Neural progenitor cell (in vitro differentiated cells): ENCODE measurements around the gene CSTF2. TPM values are rescaled to one million over a fixed set of nuclear protein-coding genes. Genes with fewer than 3 reads are reported as not detected.
"Not testable (repeated sequence)": the region's sequence is repeated elsewhere in the genome, so short reads cannot be mapped to it uniquely, and the experiment has no call there.

ENCODE experiments used
- DNase-seq: peaks from one replicate; pipeline ENCODE4 v3.0.0-alpha.2; 2016; ENCODE audit warnings: low spot score
- H2AFZ ChIP-seq: fragments of 200-600 bp; sonication (generic); replicated peaks from 2 replicates; pipeline ENCODE4 v1.6.1; 2016; ENCODE audit warnings: antibody characterized with exemption
- H3F3A ChIP-seq: fragments of 200-600 bp; sonication (generic); 2 replicates; pipeline ENCODE4 v1.6.1; 2016; ENCODE audit warnings: antibody characterized with exemption, low read depth
- H3K27ac ChIP-seq: fragments of 200-600 bp; sonication (generic); 2 replicates; pipeline ENCODE4 v1.5.1; 2016; ENCODE audit warnings: mild to moderate bottlenecking
- H3K27me3 ChIP-seq: fragments of 200-600 bp; sonication (generic); 2 replicates; pipeline ENCODE4 v1.6.1; 2016; ENCODE audit warnings: mild to moderate bottlenecking, moderate library complexity
- H3K36me3 ChIP-seq: fragments of 200-600 bp; sonication (generic); 2 replicates; pipeline ENCODE4 v1.5.1; 2016
- H3K4me1 ChIP-seq: fragments of 200-600 bp; sonication (generic); 2 replicates; pipeline ENCODE4 v1.6.1; 2016; ENCODE audit warnings: mixed run types
- H3K4me2 ChIP-seq: fragments of 200-600 bp; sonication (generic); 2 replicates; pipeline ENCODE4 v1.6.1; 2016
- H3K4me3 ChIP-seq: fragments of 200-600 bp; sonication (generic); 2 replicates; pipeline ENCODE4 v1.5.1; 2016
- H3K79me2 ChIP-seq: fragments of 200-600 bp; sonication (generic); 2 replicates; pipeline ENCODE4 v1.6.1; 2016; ENCODE audit warnings: low read depth
- H3K9ac ChIP-seq: fragments of 200-600 bp; sonication (generic); 2 replicates; pipeline ENCODE4 v1.6.1; 2016
- H3K9me3 ChIP-seq: fragments of 200-600 bp; sonication (generic); 2 replicates; pipeline ENCODE4 v1.5.1; 2016; ENCODE audit warnings: low read depth
- H4K20me1 ChIP-seq: fragments of 200-600 bp; sonication (generic); 2 replicates; pipeline ENCODE4 v1.6.1; 2016; ENCODE audit warnings: low read depth
- H3K27ac Mint-ChIP-seq: 3 replicates; pipeline ENCODE4 v1.8.0; 2021; ENCODE audit warnings: mixed read lengths
- H3K27me3 Mint-ChIP-seq: 2 replicates; pipeline ENCODE4 v1.8.0; 2022; ENCODE audit warnings: low read depth, mild to moderate bottlenecking, inconsistent platforms, moderate library complexity, mixed read lengths; ENCODE audit not compliant: insufficient read depth
- H3K36me3 Mint-ChIP-seq: 3 replicates; pipeline ENCODE4 v1.8.0; 2021; ENCODE audit warnings: mixed read lengths
- H3K4me1 Mint-ChIP-seq: 3 replicates; pipeline ENCODE4 v1.8.0; 2021; ENCODE audit warnings: mixed read lengths
- H3K4me3 Mint-ChIP-seq: 3 replicates; pipeline ENCODE4 v1.8.0; 2021; ENCODE audit warnings: mild to moderate bottlenecking, moderate library complexity, mixed read lengths
- H3K9me3 Mint-ChIP-seq: 3 replicates; pipeline ENCODE4 v1.8.0; 2020; ENCODE audit warnings: mixed read lengths
- EZH2 ChIP-seq: fragments of 200-600 bp; sonication (generic); IDR thresholded peaks from 2 replicates; pipeline ENCODE4 v1.6.1; 2017; ENCODE audit warnings: antibody characterized with exemption, mild to moderate bottlenecking, moderate library complexity
- EZH2phosphoT487 ChIP-seq: fragments of 200-600 bp; sonication (generic); IDR thresholded peaks from 2 replicates; pipeline ENCODE4 v1.6.1; 2017; ENCODE audit warnings: antibody characterized with exemption
- total RNA-seq: library from RNA; depleted of rRNA; stranded (reverse); fragments of >200 nt; gene quantifications from 2 replicates; pipeline ENCODE4 v1.2.3, GENCODE V29; 2015; ENCODE audit warnings: low replicate concordance
- TF ChIP-seq, protein P1 (sequence below): fragments of 200-600 bp; sonication (generic); IDR thresholded peaks from 2 replicates; pipeline ENCODE4 v1.5.1; 2017; ENCODE audit warnings: antibody characterized with exemption, mild to moderate bottlenecking

The CSTF2 gene
- total RNA-seq, 1 donor from 2014 or later = 19.8 TPM

DNA sequence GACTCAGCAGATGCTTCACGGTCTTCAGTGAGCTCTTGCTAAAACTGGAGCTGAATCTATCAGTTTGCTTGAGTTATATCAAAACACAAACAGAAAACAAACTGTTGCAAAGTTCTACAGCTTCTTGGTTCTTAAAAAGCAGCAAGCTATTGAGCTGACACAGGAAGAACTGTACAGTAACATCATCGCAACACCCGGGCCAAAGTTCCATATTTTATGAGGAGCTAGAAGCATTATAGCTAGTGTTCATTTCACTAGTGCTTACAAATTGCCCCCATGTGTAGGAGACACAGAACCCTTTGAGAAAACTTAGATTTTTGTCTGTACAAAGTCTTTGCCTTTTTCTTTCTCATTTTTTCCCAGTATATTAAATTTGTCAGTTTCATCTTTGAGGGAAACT, 17.3 kb upstream of the CSTF2 start:
- no peak overlapping the region for H3K27ac Mint-ChIP-seq
- H3K4me1 ChIP-seq = no peaks in the 10 kb centered on the region
- no peaks in the 10 kb centered on the region for H3K36me3 Mint-ChIP-seq
- no peaks in the 10 kb centered on the region for H3K27me3 ChIP-seq
- H4K20me1 ChIP-seq = no peaks in the 10 kb centered on the region
- H3K27me3 Mint-ChIP-seq = peaks cover 6% of the 10 kb centered on the region
- H3K4me3 ChIP-seq = no peak overlapping the region
- H3K4me3 Mint-ChIP-seq = no peak overlapping the region
- no peak for DNase-seq
- peaks cover 8% of the 10 kb centered on the region for H3K9me3 Mint-ChIP-seq
- no peaks in the 10 kb centered on the region for H3K9me3 ChIP-seq
- H3K9ac ChIP-seq = no peak overlapping the region
- H3K27ac ChIP-seq = no peak overlapping the region
- H2AFZ ChIP-seq = no peak overlapping the region
- TF ChIP-seq EZH2phosphoT487 = no peak
- TF ChIP-seq EZH2 = no peak
- TF ChIP-seq, protein P1, sequence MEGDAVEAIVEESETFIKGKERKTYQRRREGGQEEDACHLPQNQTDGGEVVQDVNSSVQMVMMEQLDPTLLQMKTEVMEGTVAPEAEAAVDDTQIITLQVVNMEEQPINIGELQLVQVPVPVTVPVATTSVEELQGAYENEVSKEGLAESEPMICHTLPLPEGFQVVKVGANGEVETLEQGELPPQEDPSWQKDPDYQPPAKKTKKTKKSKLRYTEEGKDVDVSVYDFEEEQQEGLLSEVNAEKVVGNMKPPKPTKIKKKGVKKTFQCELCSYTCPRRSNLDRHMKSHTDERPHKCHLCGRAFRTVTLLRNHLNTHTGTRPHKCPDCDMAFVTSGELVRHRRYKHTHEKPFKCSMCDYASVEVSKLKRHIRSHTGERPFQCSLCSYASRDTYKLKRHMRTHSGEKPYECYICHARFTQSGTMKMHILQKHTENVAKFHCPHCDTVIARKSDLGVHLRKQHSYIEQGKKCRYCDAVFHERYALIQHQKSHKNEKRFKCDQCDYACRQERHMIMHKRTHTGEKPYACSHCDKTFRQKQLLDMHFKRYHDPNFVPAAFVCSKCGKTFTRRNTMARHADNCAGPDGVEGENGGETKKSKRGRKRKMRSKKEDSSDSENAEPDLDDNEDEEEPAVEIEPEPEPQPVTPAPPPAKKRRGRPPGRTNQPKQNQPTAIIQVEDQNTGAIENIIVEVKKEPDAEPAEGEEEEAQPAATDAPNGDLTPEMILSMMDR = no peak
- H3K36me3 ChIP-seq = no peaks in the 10 kb centered on the region
- H3K4me2 ChIP-seq = no peak overlapping the region
- H3F3A ChIP-seq = no peaks in the 10 kb centered on the region
- no peaks in the 10 kb centered on the region for H3K4me1 Mint-ChIP-seq
- H3K79me2 ChIP-seq = no peaks in the 10 kb centered on the region

DNA sequence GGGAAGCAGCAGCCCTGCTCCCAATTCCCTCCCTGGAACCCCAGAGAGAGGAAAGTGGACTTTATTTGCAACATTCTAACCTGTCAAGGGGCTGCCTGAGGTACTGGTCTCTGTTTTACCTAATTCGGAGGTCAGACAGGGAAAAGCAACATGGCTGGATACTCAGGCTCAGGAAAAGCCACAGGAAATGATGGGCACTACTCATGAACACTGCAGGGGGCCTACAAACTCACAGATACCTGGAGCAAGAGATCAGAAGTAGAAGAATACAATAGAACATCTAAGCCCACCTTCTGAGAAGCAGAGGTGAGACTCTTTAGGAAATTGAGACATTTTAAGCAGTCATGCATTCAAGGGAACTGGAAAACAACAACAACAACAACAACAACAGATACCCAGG, 15.4 kb upstream of the CSTF2 start:
- no peak overlapping the region for H3K27ac Mint-ChIP-seq
- no peaks in the 10 kb centered on the region for H3K36me3 ChIP-seq
- no peaks in the 10 kb centered on the region for H3K79me2 ChIP-seq
- H3K36me3 Mint-ChIP-seq = no peaks in the 10 kb centered on the region
- H3K4me1 Mint-ChIP-seq = no peaks in the 10 kb centered on the region
- H3F3A ChIP-seq = no peaks in the 10 kb centered on the region
- no peak overlapping the region for H3K9ac ChIP-seq
- no peak overlapping the region for H3K4me3 ChIP-seq
- peaks cover 8% of the 10 kb centered on the region for H3K27me3 Mint-ChIP-seq
- H2AFZ ChIP-seq = no peak overlapping the region
- H3K4me2 ChIP-seq = no peak overlapping the region
- H3K4me1 ChIP-seq = no peaks in the 10 kb centered on the region
- H3K9me3 Mint-ChIP-seq = peaks cover 9% of the 10 kb centered on the region
- TF ChIP-seq EZH2phosphoT487 = no peak
- no peak for TF ChIP-seq EZH2
- TF ChIP-seq, protein P1 = no peak
- H3K4me3 Mint-ChIP-seq = no peak overlapping the region
- DNase-seq = no peak
- H3K9me3 ChIP-seq = no peaks in the 10 kb centered on the region
- no peak overlapping the region for H3K27ac ChIP-seq
- H3K27me3 ChIP-seq = no peaks in the 10 kb centered on the region
- H4K20me1 ChIP-seq = no peaks in the 10 kb centered on the region

DNA sequence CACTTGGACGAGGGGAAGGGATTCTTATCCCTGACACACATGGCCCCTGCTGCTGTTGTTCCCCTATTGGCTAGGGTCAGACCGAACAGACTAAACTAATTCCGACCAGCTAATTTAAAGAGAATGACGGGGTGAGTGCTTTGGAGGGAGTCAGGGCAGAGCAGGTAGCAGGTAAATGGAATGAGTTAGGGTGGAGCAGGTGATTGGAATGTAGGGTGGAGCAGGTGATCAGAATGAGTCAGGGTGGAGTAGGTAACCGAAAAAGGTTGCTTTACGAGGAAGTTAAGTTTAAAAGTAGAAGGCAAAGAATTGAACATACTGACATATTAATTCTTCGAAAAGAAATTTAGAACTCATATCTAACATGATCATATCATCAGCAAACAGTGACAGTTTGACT, 11.9 kb upstream of the CSTF2 start:
- H3K27ac ChIP-seq, H3K4me2 ChIP-seq, H3F3A ChIP-seq, H3K36me3 Mint-ChIP-seq, H3K4me1 ChIP-seq, H3K27ac Mint-ChIP-seq, H3K27me3 ChIP-seq, H3K4me3 Mint-ChIP-seq, H3K4me1 Mint-ChIP-seq, H3K79me2 ChIP-seq, H3K36me3 ChIP-seq, H3K27me3 Mint-ChIP-seq, H3K9me3 ChIP-seq, H4K20me1 ChIP-seq, H3K4me3 ChIP-seq, DNase-seq, H3K9ac ChIP-seq, H2AFZ ChIP-seq: not testable (repeated sequence)
- peaks cover 12% of the 10 kb centered on the region for H3K9me3 Mint-ChIP-seq

DNA sequence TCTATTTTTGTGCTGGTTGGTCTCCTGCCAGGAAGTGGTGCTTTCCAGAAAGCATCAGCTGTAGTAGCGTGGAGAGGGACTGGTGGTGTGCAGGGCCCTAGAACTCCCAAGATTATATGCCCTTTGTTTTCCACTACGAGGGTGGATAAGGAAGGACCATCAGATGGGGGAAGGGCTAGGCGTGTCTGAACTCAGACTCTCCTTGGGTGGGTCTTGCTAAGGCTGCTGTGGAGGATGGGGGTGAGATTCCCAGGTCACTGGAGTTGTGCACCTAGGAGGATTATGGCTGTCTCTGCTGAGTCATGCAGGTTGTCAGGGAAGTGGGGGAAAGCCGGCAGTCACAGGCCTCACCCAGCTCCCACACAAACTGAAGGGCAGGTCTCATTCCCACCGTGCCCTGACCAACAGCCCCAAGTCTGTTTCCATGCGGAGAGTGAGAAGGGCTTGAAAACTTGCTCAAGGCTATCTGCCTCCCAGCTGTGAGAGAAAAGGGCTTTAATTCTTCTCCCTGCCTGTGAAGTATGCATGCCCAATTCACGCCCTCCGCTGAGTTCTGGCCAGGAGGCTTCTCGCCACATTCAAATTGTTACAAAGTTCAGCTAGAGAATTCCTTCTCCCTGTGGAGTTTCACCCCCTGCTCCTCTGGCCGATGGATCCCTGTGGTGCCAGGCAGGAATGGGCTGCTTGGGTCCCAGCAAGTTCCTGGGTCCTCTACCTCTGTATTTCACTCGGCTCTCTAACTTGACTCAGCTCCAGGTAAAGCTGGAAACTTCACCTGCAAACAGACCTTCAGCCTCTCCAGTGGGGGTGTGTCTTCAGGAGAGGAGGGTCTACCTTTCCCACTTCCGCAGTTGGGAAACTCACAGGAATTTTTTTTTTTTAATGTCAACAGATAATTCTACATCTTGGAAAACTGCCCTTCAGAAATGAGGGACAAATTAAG, 7.7 kb upstream of the CSTF2 start:
- no peak overlapping the region for H3K27ac ChIP-seq
- H3K9ac ChIP-seq = no peak overlapping the region
- H3F3A ChIP-seq = no peaks in the 10 kb centered on the region
- peaks cover 9% of the 10 kb centered on the region for H3K9me3 ChIP-seq
- no peaks in the 10 kb centered on the region for H3K4me1 ChIP-seq
- TF ChIP-seq EZH2 = no peak
- TF ChIP-seq, protein P1 = no peak
- TF ChIP-seq EZH2phosphoT487 = no peak
- H2AFZ ChIP-seq = peak overlapping the region; percentile 50
- no peaks in the 10 kb centered on the region for H4K20me1 ChIP-seq
- peaks cover 13% of the 10 kb centered on the region for H3K9me3 Mint-ChIP-seq
- H3K36me3 ChIP-seq = no peaks in the 10 kb centered on the region
- no peak overlapping the region for H3K27ac Mint-ChIP-seq
- DNase-seq = no peak
- H3K27me3 Mint-ChIP-seq = peaks cover 5% of the 10 kb centered on the region
- H3K79me2 ChIP-seq = no peaks in the 10 kb centered on the region
- H3K4me3 ChIP-seq = no peak overlapping the region
- no peaks in the 10 kb centered on the region for H3K4me1 Mint-ChIP-seq
- H3K36me3 Mint-ChIP-seq = no peaks in the 10 kb centered on the region
- peaks cover 20% of the 10 kb centered on the region for H3K27me3 ChIP-seq
- H3K4me2 ChIP-seq = no peak overlapping the region
- H3K4me3 Mint-ChIP-seq = no peak overlapping the region
